22Rv1 (cell line): Measurements from ENCODE around the gene SH2D5.

Experiments
- ZFX ChIP-seq: fragments of 450-650 bp; IDR thresholded peaks from 2 replicates; pipeline ENCODE4 v1.6.1; 2017; ENCODE audit warnings: antibody characterized with exemption, borderline replicate concordance
- TF ChIP-seq, protein P1 (sequence below): fragments of 450-650 bp; IDR thresholded peaks from 2 replicates; pipeline ENCODE4 v1.5.1; 2017; ENCODE audit warnings: mild to moderate bottlenecking

GRCh38 chr1:20697563-20697962 is 34.9 kb downstream of the SH2D5 start:
- TF ChIP-seq, protein P1, sequence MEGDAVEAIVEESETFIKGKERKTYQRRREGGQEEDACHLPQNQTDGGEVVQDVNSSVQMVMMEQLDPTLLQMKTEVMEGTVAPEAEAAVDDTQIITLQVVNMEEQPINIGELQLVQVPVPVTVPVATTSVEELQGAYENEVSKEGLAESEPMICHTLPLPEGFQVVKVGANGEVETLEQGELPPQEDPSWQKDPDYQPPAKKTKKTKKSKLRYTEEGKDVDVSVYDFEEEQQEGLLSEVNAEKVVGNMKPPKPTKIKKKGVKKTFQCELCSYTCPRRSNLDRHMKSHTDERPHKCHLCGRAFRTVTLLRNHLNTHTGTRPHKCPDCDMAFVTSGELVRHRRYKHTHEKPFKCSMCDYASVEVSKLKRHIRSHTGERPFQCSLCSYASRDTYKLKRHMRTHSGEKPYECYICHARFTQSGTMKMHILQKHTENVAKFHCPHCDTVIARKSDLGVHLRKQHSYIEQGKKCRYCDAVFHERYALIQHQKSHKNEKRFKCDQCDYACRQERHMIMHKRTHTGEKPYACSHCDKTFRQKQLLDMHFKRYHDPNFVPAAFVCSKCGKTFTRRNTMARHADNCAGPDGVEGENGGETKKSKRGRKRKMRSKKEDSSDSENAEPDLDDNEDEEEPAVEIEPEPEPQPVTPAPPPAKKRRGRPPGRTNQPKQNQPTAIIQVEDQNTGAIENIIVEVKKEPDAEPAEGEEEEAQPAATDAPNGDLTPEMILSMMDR: no peak
- no peak for TF ChIP-seq ZFX
